Loucy (cell line): Measurements from ENCODE around the gene CHRD.

Experiments
- H2AFZ ChIP-seq: fragments of 200-600 bp; sonication (generic); 2 replicates; pipeline ENCODE4 v1.6.0; 2016; ENCODE audit warnings: antibody characterized with exemption, mild to moderate bottlenecking, low read length, moderate library complexity
- H3F3A ChIP-seq: fragments of 200-600 bp; 2 replicates; pipeline ENCODE4 v1.6.0; 2016; ENCODE audit warnings: antibody characterized with exemption, low read depth, mild to moderate bottlenecking
- H3K27me3 ChIP-seq: fragments of 200-600 bp; sonication (generic); 2 replicates; pipeline ENCODE4 v1.6.1; 2014; ENCODE audit warnings: low read length, mild to moderate bottlenecking; ENCODE audit not compliant: insufficient read depth, poor library complexity, severe bottlenecking
- H3K36me3 ChIP-seq: fragments of 200-600 bp; sonication (generic); 2 replicates; pipeline ENCODE4 v1.6.1; 2016; ENCODE audit warnings: low read length; ENCODE audit not compliant: insufficient read depth
- H3K4me1 ChIP-seq: fragments of 200-600 bp; sonication (generic); 2 replicates; pipeline ENCODE4 v1.5.1; 2014; ENCODE audit warnings: low read length, mild to moderate bottlenecking; ENCODE audit not compliant: insufficient read depth, poor library complexity, severe bottlenecking
- H3K4me2 ChIP-seq: fragments of 200-600 bp; sonication (generic); 2 replicates; pipeline ENCODE4 v1.6.0; 2014; ENCODE audit warnings: antibody characterized with exemption, low read length, low read depth, mild to moderate bottlenecking; ENCODE audit not compliant: poor library complexity, severe bottlenecking
- H3K4me3 ChIP-seq: fragments of 200-600 bp; sonication (generic); 2 replicates; pipeline ENCODE4 v1.5.1; 2014; ENCODE audit warnings: low read length, mild to moderate bottlenecking, mixed read lengths; ENCODE audit not compliant: poor library complexity, severe bottlenecking
- H3K79me2 ChIP-seq: fragments of 200-600 bp; sonication (generic); 2 replicates; pipeline ENCODE4 v1.6.1; 2014; ENCODE audit warnings: low read length; ENCODE audit not compliant: insufficient read depth
- H3K9ac ChIP-seq: fragments of 200-600 bp; sonication (generic); 2 replicates; pipeline ENCODE4 v1.6.0; 2014; ENCODE audit warnings: mild to moderate bottlenecking, low read depth, low read length, moderate library complexity; ENCODE audit not compliant: poor library complexity, severe bottlenecking
- H3K9me2 ChIP-seq: fragments of 200-600 bp; sonication (generic); replicated peaks from 2 replicates; pipeline ENCODE4 v1.6.1; 2016; ENCODE audit warnings: low read depth, low read length, mixed read lengths
- H3K9me3 ChIP-seq: fragments of 200-600 bp; sonication (generic); 2 replicates; pipeline ENCODE4 v1.6.1; 2014; ENCODE audit warnings: mild to moderate bottlenecking, antibody characterized with exemption, low read length, low read depth; ENCODE audit not compliant: insufficient read depth
- H4K20me1 ChIP-seq: fragments of 200-600 bp; sonication (generic); 2 replicates; pipeline ENCODE4 v1.6.0; 2014; ENCODE audit warnings: antibody characterized with exemption, low read length, mild to moderate bottlenecking; ENCODE audit not compliant: insufficient read depth, poor library complexity, severe bottlenecking
- EZH2phosphoT487 ChIP-seq: fragments of 200-600 bp; IDR thresholded peaks from 2 replicates; pipeline ENCODE4 v1.6.1; 2018; ENCODE audit warnings: antibody characterized with exemption, mild to moderate bottlenecking, moderate library complexity, borderline replicate concordance
- TF ChIP-seq, protein P1 (sequence below): fragments of 200-600 bp; sonication (generic); conservative IDR thresholded peaks from 2 replicates; pipeline ENCODE4 v1.5.1; 2014; ENCODE audit warnings: mild to moderate bottlenecking, antibody characterized with exemption, low read length

CHRD gene

DNA sequence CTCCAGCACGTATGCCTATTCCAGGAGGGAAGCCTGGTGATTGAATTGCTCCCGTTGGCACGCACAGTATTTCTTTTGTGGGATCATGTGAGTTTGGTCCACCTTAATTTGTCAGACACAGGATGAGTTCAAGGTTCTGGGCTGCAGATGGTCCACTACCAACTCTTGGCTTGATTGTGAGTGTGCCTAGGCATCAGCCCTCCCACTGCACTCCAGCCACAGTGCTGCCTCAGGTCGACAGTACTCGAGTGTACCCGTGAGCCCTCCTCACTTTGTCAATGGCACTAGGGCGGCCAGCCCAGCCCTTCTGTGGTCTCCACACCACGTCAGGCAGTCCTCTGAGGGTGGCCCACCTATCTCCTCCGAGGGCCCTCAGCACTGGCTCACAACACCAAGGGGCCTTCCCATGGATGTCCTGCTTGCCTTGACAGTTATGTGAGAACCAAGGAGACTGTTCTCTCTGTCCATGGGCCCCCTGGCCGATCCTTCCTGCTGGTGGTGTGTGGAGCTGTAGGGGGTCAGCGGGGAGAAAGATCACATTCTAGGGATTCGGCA is 30.2 kb downstream of the CHRD start:
- H2AFZ ChIP-seq: no peak overlapping the region

DNA sequence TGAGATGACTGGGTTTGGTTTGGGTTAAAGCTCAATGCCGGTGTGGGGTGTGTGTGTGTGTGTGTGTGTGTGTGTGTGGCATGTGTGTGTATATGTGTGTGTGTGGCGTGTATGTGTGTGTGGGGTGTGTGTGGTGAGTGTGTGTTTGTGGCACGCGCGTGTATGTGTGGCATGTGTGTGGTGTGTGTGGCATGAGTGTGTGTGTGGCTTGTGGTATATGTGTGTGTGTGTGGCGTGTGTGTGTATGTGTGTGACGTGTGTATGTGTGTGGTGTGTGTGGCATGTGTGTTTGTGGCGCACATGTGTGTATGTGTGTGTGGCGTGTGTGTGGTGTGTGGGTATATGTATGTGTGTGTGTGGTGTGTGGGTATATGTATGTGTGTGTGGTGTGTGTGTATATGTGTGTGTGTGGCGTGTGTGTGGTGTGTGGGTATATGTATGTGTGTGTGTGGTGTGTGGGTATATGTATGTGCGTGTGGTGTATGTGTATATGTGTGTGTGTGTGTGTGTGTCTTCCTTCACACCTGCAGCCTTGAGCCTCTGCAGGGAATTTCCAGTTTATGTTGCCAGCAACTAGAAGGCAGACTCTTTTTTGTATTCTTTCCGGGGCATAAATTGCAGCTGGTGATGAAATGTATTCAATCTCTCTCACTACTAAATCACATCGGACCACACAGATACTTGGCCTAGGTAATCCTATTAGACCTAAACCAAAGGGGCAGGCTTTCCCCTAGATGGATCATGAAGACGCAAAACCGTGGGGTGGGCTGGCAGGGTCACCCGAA is 34.8 kb downstream of the CHRD start:
- no peaks in the 10 kb centered on the region for H3K27me3 ChIP-seq
- no peak overlapping the region for H2AFZ ChIP-seq
- no peaks in the 10 kb centered on the region for H3F3A ChIP-seq
- H3K9ac ChIP-seq: no peak overlapping the region
- no peaks in the 10 kb centered on the region for H3K79me2 ChIP-seq
- H3K36me3 ChIP-seq: no peaks in the 10 kb centered on the region
- no peaks in the 10 kb centered on the region for H3K4me1 ChIP-seq
- H3K9me2 ChIP-seq: no peaks in the 10 kb centered on the region
- TF ChIP-seq EZH2phosphoT487: no peak
- H3K4me2 ChIP-seq: no peak overlapping the region
- H3K4me3 ChIP-seq: no peak overlapping the region
- H4K20me1 ChIP-seq: no peaks in the 10 kb centered on the region
- no peaks in the 10 kb centered on the region for H3K9me3 ChIP-seq

More for the DNA sequence above, 30.2 kb downstream of the CHRD start:
- Histone ChIP-seq H3K9me3 (no peaks in the 10 kb centered on the region), H3K27me3 (no peaks in the 10 kb centered on the region), H3K9me2 (no peaks in the 10 kb centered on the region), H3K9ac (no peak overlapping the region), H4K20me1 (no peaks in the 10 kb centered on the region), H3K4me1 (no peaks in the 10 kb centered on the region), H3K4me2 (no peak overlapping the region), H3F3A (no peaks in the 10 kb centered on the region), H3K4me3 (no peak overlapping the region), H3K79me2 (no peaks in the 10 kb centered on the region), H3K36me3 (no peaks in the 10 kb centered on the region)
- TF ChIP-seq, protein P1, sequence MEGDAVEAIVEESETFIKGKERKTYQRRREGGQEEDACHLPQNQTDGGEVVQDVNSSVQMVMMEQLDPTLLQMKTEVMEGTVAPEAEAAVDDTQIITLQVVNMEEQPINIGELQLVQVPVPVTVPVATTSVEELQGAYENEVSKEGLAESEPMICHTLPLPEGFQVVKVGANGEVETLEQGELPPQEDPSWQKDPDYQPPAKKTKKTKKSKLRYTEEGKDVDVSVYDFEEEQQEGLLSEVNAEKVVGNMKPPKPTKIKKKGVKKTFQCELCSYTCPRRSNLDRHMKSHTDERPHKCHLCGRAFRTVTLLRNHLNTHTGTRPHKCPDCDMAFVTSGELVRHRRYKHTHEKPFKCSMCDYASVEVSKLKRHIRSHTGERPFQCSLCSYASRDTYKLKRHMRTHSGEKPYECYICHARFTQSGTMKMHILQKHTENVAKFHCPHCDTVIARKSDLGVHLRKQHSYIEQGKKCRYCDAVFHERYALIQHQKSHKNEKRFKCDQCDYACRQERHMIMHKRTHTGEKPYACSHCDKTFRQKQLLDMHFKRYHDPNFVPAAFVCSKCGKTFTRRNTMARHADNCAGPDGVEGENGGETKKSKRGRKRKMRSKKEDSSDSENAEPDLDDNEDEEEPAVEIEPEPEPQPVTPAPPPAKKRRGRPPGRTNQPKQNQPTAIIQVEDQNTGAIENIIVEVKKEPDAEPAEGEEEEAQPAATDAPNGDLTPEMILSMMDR: no peak
- TF ChIP-seq EZH2phosphoT487: no peak

DNA sequence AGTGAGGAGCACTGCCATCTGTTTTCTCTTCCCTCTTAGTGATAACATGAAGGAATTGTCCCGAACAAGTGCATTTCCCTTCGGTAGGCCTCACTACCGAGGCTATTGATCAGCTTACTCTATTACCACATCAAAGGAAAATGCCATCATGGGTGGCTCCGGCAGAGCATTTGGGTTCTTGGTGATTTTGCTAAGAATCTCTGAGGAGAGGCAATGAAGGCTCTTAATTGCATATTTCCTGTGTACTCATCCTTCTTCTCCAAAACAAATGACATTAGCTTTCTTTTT is 35.3 kb downstream of the CHRD start:
- Histone ChIP-seq H3K27me3 (no peaks in the 10 kb centered on the region), H3K4me1 (no peaks in the 10 kb centered on the region), H3K4me3 (no peak overlapping the region), H3K4me2 (no peak overlapping the region), H3F3A (no peaks in the 10 kb centered on the region), H3K9me3 (no peaks in the 10 kb centered on the region), H4K20me1 (no peaks in the 10 kb centered on the region), H3K36me3 (no peaks in the 10 kb centered on the region), H3K9ac (no peak overlapping the region), H3K79me2 (no peaks in the 10 kb centered on the region), H3K9me2 (no peaks in the 10 kb centered on the region), H2AFZ (no peak overlapping the region)
- TF ChIP-seq, protein P1: no peak
- no peak for TF ChIP-seq EZH2phosphoT487
